Osteocyte (in vitro differentiated cells): ENCODE data around the gene TENM4. TPM values are rescaled to one million over a fixed set of nuclear protein-coding genes. Genes with fewer than 3 reads are reported as not detected.

Source experiments
- DNase-seq: peaks from one replicate; pipeline ENCODE4 v3.0.0; 2021; ENCODE audit warnings: mixed read lengths; ENCODE audit not compliant: unreplicated experiment; ENCODE audit errors: extremely low spot score
- H3K27ac Mint-ChIP-seq: one replicate; pipeline ENCODE4 v1.8.0; 2021; ENCODE audit warnings: mild to moderate bottlenecking, mixed read lengths; ENCODE audit not compliant: unreplicated experiment
- H3K27me3 Mint-ChIP-seq: one replicate; pipeline ENCODE4 v1.8.0; 2021; ENCODE audit warnings: mixed read lengths; ENCODE audit not compliant: unreplicated experiment
- H3K36me3 Mint-ChIP-seq: one replicate; pipeline ENCODE4 v1.8.0; 2021; ENCODE audit warnings: mixed read lengths; ENCODE audit not compliant: unreplicated experiment
- H3K4me1 Mint-ChIP-seq: one replicate; pipeline ENCODE4 v1.8.0; 2021; ENCODE audit warnings: mixed read lengths; ENCODE audit not compliant: unreplicated experiment
- H3K4me3 Mint-ChIP-seq: one replicate; pipeline ENCODE4 v1.8.0; 2021; ENCODE audit warnings: mild to moderate bottlenecking, moderate library complexity, mixed read lengths; ENCODE audit not compliant: unreplicated experiment
- H3K9me3 Mint-ChIP-seq: one replicate; pipeline ENCODE4 v1.8.0; 2021; ENCODE audit warnings: mixed read lengths; ENCODE audit not compliant: unreplicated experiment
- total RNA-seq: library from RNA; stranded (reverse); gene quantifications from 2 replicates; pipeline ENCODE4 v1.2.1, GENCODE V29; 2021
- TF ChIP-seq, protein P1 (sequence below): fragments of 200-600 bp; sonication (generic); IDR thresholded peaks from 2 replicates; pipeline ENCODE4 v1.5.0; 2021; ENCODE audit warnings: antibody characterized with exemption, mild to moderate bottlenecking, moderate library complexity

TENM4 gene
- total RNA-seq, 1 donor from 2014 or later, result 74.1 TPM

DNA sequence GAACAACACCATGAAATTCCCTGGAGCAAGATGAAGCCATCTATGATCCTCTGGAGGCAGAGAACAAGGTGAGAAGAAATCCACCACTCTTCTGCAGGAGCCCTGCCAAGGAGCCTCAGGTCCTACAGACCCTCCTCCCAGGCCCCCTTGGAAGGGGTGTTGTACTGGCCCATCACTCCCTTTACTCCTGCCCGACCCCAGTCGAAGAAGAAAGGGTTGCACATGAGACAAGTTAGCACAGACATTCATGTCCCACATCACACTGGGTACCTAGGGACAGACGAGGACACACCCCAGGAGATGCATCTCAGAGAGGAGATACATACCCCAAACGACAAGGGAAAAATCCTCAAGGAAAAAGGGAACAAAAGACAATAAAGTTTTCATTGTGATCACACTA, 783.4 kb downstream of the TENM4 start:
- H3K4me1 Mint-ChIP-seq, result peaks cover 48% of the 10 kb centered on the region
- TF ChIP-seq, protein P1, sequence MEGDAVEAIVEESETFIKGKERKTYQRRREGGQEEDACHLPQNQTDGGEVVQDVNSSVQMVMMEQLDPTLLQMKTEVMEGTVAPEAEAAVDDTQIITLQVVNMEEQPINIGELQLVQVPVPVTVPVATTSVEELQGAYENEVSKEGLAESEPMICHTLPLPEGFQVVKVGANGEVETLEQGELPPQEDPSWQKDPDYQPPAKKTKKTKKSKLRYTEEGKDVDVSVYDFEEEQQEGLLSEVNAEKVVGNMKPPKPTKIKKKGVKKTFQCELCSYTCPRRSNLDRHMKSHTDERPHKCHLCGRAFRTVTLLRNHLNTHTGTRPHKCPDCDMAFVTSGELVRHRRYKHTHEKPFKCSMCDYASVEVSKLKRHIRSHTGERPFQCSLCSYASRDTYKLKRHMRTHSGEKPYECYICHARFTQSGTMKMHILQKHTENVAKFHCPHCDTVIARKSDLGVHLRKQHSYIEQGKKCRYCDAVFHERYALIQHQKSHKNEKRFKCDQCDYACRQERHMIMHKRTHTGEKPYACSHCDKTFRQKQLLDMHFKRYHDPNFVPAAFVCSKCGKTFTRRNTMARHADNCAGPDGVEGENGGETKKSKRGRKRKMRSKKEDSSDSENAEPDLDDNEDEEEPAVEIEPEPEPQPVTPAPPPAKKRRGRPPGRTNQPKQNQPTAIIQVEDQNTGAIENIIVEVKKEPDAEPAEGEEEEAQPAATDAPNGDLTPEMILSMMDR, result no peak
- H3K36me3 Mint-ChIP-seq, result peaks cover 14% of the 10 kb centered on the region

DNA sequence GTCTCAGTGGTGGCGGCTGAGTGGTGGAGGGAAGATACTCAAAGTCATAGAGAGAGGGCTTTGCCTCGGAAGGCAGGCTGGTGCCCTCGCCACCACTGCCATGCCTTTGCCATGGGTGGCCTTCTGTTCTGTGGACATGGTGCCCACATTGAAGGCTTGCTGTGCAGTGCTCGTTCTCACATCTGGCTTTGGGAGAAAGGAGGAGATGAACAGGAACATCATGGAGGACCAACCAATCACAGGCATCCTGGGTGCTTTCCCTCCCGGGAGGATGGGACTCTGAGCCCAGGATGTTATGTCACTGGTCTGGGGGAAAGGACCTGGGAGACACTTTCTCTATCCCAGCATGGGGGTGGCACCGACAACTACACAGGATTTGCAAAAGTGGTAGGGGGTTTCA, 783.8 kb downstream of the TENM4 start:
- DNase-seq, result peak; percentile 54
- H3K27me3 Mint-ChIP-seq, result no peaks in the 10 kb centered on the region
- H3K4me1 Mint-ChIP-seq, result peaks cover 51% of the 10 kb centered on the region
- H3K4me3 Mint-ChIP-seq, result no peak overlapping the region
- TF ChIP-seq, protein P1, result no peak
- no peak overlapping the region for H3K27ac Mint-ChIP-seq
- peaks cover 14% of the 10 kb centered on the region for H3K36me3 Mint-ChIP-seq
- H3K9me3 Mint-ChIP-seq, result no peaks in the 10 kb centered on the region

More for the DNA sequence above, 783.4 kb downstream of the TENM4 start:
- no peaks in the 10 kb centered on the region for H3K27me3 Mint-ChIP-seq
- H3K27ac Mint-ChIP-seq, result no peak overlapping the region
- no peak overlapping the region for H3K4me3 Mint-ChIP-seq
- peak; percentile 62 for DNase-seq
- H3K9me3 Mint-ChIP-seq, result no peaks in the 10 kb centered on the region

DNA sequence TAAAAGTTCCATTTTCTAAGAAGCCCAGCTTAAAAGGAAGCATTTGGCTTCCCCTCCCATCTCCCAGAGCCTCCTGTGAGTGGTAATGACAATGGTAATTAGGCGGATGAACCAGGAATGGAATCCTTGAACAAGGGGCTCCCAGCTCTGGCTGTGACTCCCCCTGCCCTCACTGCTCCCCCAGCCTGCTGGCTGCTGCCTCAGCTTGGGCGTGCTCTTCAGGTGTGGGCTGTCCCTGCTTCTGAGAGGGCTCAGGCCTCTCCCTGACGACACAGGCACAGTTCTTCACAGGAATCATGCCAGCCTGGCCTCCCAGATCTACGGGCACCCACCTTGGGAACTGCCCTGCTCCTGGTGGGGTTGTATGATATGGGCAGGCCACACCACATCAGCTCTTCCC, 784.5 kb downstream of the TENM4 start:
- Mint-ChIP-seq H3K27me3 (no peaks in the 10 kb centered on the region), H3K4me1 (peaks cover 50% of the 10 kb centered on the region), H3K4me3 (no peak overlapping the region), H3K9me3 (no peaks in the 10 kb centered on the region), H3K36me3 (peaks cover 14% of the 10 kb centered on the region), H3K27ac (no peak overlapping the region)
- DNase-seq, result peak; percentile 60
- TF ChIP-seq, protein P1, result no peak

DNA sequence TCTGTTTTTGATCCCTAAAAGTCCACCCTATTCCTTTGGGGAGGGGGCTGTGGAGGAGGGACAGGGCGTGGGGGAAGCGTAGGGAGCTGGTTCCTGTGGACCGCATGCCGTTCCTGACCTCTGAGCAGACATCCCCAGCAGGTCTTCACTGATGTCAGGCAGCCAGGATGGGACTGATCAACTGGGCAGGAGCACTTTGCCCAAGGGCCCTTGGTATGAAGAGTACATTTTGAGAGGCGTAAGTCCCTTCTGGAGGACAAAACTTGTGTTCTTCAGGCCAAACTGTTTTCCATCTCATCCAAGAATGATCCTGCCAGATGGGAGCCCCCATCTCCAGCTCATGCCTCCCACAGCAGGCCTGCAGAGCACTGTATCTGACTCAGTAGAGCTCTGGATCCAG, 785.3 kb downstream of the TENM4 start:
- DNase-seq, result peak; percentile 46
- no peaks in the 10 kb centered on the region for H3K27me3 Mint-ChIP-seq
- H3K9me3 Mint-ChIP-seq, result no peaks in the 10 kb centered on the region
- peaks cover 46% of the 10 kb centered on the region for H3K4me1 Mint-ChIP-seq
- peaks cover 14% of the 10 kb centered on the region for H3K36me3 Mint-ChIP-seq
- TF ChIP-seq, protein P1, result no peak
- no peak overlapping the region for H3K4me3 Mint-ChIP-seq
- no peak overlapping the region for H3K27ac Mint-ChIP-seq

DNA sequence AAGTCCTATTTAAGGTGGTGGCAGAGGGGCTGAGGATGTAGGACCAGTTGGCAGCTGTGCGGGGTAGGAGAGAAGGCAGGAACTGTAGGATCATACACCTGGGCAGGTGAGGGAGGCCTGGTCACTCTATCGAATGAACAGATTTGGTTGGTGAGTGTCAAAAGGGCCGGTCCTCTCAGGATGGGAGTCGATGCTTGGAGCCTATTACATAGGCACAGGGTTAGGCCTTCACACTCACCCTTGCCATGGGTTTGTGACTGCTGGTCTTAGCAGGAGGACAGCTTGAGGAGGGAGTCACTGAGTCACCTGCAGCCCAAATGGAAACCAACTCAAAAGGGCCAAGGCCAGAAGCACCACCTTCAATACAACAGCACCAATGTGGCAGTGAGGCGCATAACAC, 786.0 kb downstream of the TENM4 start:
- peak overlapping the region; percentile 80 for H3K27ac Mint-ChIP-seq
- no peak overlapping the region for H3K4me3 Mint-ChIP-seq
- peaks cover 13% of the 10 kb centered on the region for H3K36me3 Mint-ChIP-seq
- no peaks in the 10 kb centered on the region for H3K9me3 Mint-ChIP-seq
- no peaks in the 10 kb centered on the region for H3K27me3 Mint-ChIP-seq
- TF ChIP-seq, protein P1, result no peak
- peak; percentile 51 for DNase-seq
- peaks cover 39% of the 10 kb centered on the region for H3K4me1 Mint-ChIP-seq
